Fibroblast of gingiva (primary cell): Measurements from ENCODE around the gene WDR1.

Experiments used
- DNase-seq: peaks from one replicate; pipeline ENCODE4 v3.0.0-alpha.2; 2011; ENCODE audit warnings: low read depth

Gene WDR1

GRCh38 chr4:10040049-10040892 is 76.3 kb downstream of the WDR1 start:
- no peak for DNase-seq

DNA sequence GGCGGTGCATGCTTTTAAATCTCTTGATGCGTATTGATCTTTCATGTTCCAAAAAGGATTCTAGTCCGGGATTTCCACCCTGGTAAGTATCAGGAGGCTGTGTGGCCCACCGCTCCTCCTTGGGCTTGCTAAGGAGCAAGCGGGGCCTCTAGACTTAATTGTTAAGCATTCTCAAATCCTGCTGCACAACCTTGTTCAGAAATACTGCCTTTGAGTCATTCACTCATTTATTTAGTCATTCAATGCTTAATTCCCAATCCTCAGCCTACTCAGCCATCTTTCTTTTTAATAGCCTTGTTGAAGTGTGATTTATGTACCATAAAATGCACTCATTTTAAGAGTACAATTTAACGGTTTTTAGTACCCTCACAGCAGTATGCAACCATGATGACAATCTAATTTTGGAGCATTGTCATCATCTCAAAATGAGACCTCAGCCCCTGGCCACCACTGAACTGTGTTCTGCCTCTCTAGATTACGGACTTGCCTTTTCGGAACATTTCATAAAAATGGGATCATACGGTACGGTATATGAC is 79.7 kb downstream of the WDR1 start:
- DNase-seq: no peak

GRCh38 chr4:10035130-10035529 is 81.5 kb downstream of the WDR1 start:
- no peak for DNase-seq

DNA sequence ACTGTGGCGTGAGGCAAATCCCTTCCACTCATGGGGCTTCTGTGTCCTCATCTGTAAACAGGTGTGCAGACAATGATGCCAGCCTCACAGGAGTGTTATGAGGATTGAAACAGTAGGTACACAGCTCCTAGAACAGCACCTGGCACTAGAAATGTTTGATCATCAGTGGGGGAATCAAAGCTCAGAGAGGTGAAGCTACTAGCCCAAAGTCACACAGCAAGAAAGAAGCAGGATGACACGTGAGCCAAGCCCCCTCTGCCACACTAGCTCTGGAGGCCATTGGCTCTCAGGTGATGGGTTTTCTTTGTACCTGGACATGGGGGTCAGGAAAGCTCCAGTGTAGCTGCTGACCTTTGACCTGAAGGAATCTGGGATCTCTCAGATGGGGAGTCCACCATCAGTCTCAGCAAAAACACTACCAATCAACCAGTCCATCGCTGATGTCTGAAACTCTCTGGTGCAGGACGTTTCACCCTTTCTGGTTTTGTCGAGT is 81.9 kb downstream of the WDR1 start:
- DNase-seq: no peak

- no peak for DNase-seq
Measured at GRCh38 chr4:10034136-10034535, 82.5 kb downstream of the WDR1 start.

DNA sequence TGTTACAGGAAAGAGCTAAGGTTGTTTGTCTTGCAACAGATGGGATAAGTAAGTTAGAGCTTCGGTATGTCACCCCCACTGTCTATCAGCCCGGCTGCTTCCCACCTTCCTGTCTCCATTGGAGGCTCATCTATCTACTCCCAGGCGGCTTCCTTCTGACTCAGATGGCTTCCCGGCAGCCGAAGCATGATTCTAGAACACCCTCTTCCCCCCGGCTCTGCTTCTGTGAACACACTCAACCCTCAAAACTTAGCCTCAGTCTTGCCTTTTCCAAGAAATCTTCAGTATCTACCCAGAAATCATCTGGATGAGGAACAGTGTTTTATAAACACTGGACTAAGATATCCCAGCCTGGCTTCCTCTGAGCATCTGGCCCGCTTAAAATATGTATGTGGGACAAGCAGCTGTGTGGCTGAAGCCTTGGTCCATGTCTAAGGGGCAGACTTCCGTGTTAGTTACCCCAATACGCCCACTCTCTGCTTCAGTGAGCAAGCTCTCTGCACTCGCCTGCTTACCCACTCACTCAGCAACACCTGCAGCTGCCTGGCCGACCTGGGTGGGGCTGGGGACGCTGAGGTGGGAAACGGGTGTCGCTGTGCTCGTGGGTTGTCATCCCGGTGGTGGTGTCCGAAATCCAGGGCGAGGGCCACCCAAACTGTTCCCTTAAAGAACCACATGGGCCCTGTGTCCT is 83.3 kb downstream of the WDR1 start:
- DNase-seq: peak; percentile 36

- DNase-seq: no peak
Measured at GRCh38 chr4:10032625-10033024, 84.0 kb downstream of the WDR1 start.

DNA sequence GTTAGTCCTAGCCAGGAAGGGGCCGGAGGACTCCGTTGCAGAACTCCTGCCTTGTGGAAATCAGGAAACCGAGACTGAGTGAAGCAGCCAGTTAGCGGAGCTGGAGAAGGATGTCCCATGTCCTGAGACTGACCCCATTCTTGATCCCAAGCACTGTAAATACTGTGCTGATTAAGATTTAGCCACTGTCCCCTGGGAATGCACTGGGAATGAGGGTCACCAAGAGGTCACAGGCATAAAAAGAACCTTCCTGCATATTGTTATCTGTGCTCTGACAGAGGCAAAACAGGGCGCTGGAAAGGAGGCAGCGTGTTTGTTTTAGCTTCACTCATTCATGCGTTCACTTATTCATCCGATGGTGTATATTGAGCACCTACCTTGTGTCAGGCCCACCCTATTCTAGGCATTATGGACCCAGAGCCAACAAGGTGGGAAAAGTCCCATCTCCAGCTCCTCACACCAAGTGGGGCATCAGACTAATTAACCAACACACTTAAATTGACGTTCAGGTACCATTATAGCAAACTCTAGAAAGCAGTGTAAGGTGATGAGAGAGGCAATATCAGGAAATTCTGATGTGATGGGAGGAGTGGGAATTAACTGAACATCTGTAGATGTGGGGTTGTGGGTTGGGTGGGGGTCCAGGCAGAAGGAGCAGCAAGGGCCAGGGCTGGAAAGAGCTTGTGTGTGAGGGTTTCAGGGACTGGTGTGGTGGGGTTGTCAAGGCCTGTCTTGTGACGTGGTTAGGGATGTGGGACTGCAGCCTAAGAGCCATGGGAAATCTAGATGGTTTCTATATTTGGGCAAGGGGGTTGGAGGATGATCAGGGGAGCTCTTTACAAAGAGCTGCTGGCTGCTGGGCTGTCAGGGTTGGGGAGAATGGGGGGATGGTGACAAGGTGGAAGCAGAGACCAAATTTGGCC is 84.7 kb downstream of the WDR1 start:
- peak; percentile 39 for DNase-seq

DNA sequence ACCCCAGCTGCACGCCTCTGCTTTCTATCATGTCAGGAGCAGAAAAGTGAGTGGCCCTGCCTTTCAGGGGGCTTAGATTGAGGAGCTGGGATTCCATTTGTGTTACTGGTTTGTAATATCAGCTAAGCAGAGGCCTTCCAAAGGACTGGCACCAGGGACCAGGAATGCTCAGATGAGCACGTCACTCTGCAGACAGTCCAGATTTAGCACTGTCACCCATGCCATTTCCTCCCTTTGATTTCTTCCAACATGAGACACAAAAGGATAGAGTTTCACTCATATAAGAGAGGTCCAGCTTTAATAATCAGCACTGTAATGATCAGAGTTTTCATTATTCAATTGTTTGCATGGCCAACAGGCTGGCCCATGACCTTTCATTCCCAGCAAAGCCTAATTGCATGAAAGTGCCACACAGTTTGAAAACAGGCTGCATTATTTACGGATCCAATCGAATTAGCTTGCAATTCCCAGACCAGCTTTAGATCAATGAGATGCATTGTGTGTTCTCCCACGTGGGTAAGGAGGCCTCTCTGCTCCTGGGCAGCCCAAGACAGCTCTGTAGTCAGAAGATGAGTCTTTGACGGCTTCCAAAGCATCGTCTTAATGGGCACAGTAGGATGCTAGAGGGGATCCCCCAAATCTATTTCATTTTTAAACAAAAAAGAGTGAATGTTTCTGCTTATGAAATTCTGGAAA is 85.5 kb downstream of the WDR1 start:
- DNase-seq: no peak

GRCh38 chr4:10029403-10029802 is 87.2 kb downstream of the WDR1 start:
- DNase-seq: no peak

DNA sequence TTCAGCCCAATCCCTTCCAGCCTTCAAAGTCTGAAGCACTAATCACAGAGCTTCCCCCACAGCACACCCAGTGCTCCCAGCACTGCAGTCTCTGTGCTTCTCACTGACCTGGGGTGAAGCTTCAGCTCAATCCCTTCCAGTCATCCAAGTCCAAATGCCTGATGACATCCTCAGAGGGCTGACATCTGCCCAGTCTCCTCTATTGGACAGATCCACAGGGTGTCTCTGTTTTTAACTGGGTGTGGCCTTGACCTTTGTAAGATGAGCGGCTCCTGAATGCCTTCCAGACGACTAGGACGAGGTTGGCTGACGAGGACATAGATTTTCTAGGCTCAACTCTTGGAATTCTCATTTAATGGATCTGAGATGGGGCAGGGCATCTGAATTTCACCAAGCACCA is 87.7 kb downstream of the WDR1 start:
- no peak for DNase-seq

- no peak for DNase-seq
Measured at GRCh38 chr4:10026485-10026884, 90.1 kb downstream of the WDR1 start.

DNA sequence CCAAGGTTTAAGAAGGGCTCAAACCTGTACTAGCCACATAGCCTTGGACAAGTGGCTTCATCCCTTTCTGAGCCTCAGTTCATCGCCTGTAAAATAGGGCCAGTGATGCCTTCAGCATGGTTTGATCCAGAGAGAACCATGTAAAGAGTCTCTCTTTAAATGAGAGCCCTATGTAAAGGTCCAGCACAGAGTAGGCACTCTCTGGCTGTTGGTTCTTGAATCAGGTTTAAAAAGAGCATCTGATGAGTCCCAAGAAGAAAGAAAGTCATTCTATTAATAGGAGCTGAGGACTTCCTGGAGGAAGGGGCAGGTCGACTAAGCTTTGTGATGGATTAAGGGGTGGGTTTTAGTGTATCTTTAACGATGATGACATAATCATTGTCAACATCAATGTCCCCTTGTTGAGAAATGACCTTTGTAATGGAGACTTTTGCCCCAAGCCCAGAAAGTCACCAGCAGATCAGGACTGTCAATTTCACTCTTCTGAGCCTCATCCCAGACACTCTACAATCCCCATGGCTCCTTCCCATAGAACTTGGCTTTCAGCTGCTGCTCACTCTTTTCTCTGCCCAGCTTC is 91.3 kb downstream of the WDR1 start:
- no peak for DNase-seq
